Breast epithelium (tissue), 4 donors: Measurements from ENCODE around the gene GCH1. TPM values are rescaled to one million over a fixed set of nuclear protein-coding genes. Genes with fewer than 3 reads are reported as not detected.

ENCODE experiments used
- DNase-seq, 2 donors: peaks; one replicate each; pipeline ENCODE4 v3.0.0-alpha.2; 2019; ENCODE audit warnings: low spot score in 2 of 2
- H3K27ac ChIP-seq, 2 donors: fragments of 200-600 bp; sonication (generic) in 1 of 2; one replicate each; pipeline ENCODE4 v1.5.1; 2016 to 2019; ENCODE audit warnings: mild to moderate bottlenecking in 1 of 2
- H3K27me3 ChIP-seq, 2 donors: fragments of 200-600 bp; sonication (generic) in 1 of 2; one replicate each; pipeline versions ENCODE4 v1.5.1 to v1.6.0; 2017 to 2019; ENCODE audit warnings: control low read depth in 1 of 2, mild to moderate bottlenecking in 1 of 2
- H3K36me3 ChIP-seq: fragments of 200-600 bp; one replicate; pipeline ENCODE4 v1.5.1; 2019
- H3K4me1 ChIP-seq, 2 donors: fragments of 200-600 bp; sonication (generic); one replicate each; pipeline ENCODE4 v1.5.1; 2016 to 2019; ENCODE audit warnings: control low read depth in 1 of 2
- H3K4me3 ChIP-seq, 3 donors: fragments of 200-600 bp; sonication (generic); 1 replicate in 2 of 3; 2 replicates in 1 of 3; pipeline ENCODE4 v1.5.1; 2016 to 2019; ENCODE audit warnings: mild to moderate bottlenecking in 3 of 3, moderate library complexity in 2 of 3
- H3K9me3 ChIP-seq, 2 donors: fragments of 200-600 bp; sonication (generic) in 1 of 2; one replicate each; pipeline ENCODE4 v1.5.1; 2016 to 2019; ENCODE audit warnings: control low read depth in 1 of 2
- CTCF ChIP-seq, 3 donors: fragments of 450-650 bp; IDR thresholded peaks; one replicate each; pipeline ENCODE4 v1.5.1; 2016 to 2017; ENCODE audit warnings: antibody characterized with exemption in 3 of 3, mild to moderate bottlenecking in 3 of 3, moderate library complexity in 3 of 3
- POLR2A ChIP-seq: fragments of 450-650 bp; IDR thresholded peaks from one replicate; pipeline ENCODE4 v1.6.1; 2016; ENCODE audit warnings: antibody characterized with exemption, mild to moderate bottlenecking, moderate library complexity
- POLR2AphosphoS5 ChIP-seq, 3 donors: sonication (generic); formaldehyde crosslinking; IDR thresholded peaks; one replicate each; pipeline ENCODE4 v1.6.1; 2017; ENCODE audit warnings: antibody characterized with exemption in 3 of 3
- intact Hi-C: fragments of 100-400 bp; cut with DNase I; formaldehyde crosslinking; loops from one replicate; pipeline ENCODE4 v1.15.1; 2023; ENCODE audit warnings: low total_unique reads
- total RNA-seq, 3 donors: library from RNA; depleted of rRNA; stranded (reverse); fragments of >200 nt; gene quantifications; one replicate each; pipeline ENCODE4 v1.1.0, GENCODE V29; 2016

The GCH1 gene
- total RNA-seq, 3 donors from 2014 or later, result 3.4 to 20.1 (median 19.3) TPM

- Histone ChIP-seq H3K4me1 (no peaks in the 10 kb centered on the region), H3K4me3 (no peak overlapping the region), H3K36me3 (no peaks in the 10 kb centered on the region), H3K9me3 (no peaks in the 10 kb centered on the region), H3K27me3 (no peaks in the 10 kb centered on the region), H3K27ac (no peak overlapping the region)
- no peak for TF ChIP-seq POLR2A
- TF ChIP-seq CTCF (IDR thresholded peaks at IDR 0.05), result no peak
- no peak for TF ChIP-seq POLR2AphosphoS5 (IDR thresholded peaks at IDR 0.05)
- no peak for DNase-seq
- intact Hi-C loops, result no loop called here
Measured at GRCh38 chr14:54848910-54849309, 53.7 kb downstream of the GCH1 start.

GRCh38 chr14:54845641-54846040 is 57.0 kb downstream of the GCH1 start:
- Histone ChIP-seq H3K9me3 (no peaks in the 10 kb centered on the region), H3K36me3 (no peaks in the 10 kb centered on the region), H3K4me1 (no peaks in the 10 kb centered on the region), H3K27ac (no peak overlapping the region), H3K4me3 (no peak overlapping the region), H3K27me3 (no peaks in the 10 kb centered on the region)
- no peak for TF ChIP-seq POLR2A
- TF ChIP-seq POLR2AphosphoS5 (IDR thresholded peaks at IDR 0.05), result no peak
- no peak for TF ChIP-seq CTCF (IDR thresholded peaks at IDR 0.05)
- no peak for DNase-seq
- intact Hi-C loops, result no loop called here

DNA sequence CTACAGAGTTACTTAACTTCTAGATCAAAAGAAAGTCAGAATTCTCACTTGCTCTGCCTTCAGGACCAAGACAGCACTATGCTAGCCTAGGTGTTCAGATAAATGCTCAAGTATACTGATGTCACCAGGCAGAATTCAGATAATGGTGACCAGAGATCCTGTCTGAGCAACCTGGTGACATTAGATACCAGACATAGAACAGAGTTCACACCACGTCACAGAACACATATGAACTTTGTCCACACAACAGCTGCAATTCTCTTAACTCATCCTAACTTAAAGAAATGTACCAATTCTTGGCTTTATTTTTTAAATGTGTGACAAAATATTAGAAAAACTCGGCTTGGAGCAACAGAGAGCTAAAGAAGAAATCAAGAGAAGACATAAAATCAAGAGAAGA is 58.1 kb downstream of the GCH1 start:
- Histone ChIP-seq H3K27me3 (no peaks in the 10 kb centered on the region), H3K9me3 (no peaks in the 10 kb centered on the region), H3K4me1 (no peaks in the 10 kb centered on the region), H3K4me3 (no peak overlapping the region), H3K27ac (no peak overlapping the region), H3K36me3 (no peaks in the 10 kb centered on the region)
- intact Hi-C loops, result no loop called here
- TF ChIP-seq POLR2AphosphoS5 (IDR thresholded peaks at IDR 0.05) (no peak), POLR2A (no peak), CTCF (IDR thresholded peaks at IDR 0.05) (no peak)
- no peak for DNase-seq

DNA sequence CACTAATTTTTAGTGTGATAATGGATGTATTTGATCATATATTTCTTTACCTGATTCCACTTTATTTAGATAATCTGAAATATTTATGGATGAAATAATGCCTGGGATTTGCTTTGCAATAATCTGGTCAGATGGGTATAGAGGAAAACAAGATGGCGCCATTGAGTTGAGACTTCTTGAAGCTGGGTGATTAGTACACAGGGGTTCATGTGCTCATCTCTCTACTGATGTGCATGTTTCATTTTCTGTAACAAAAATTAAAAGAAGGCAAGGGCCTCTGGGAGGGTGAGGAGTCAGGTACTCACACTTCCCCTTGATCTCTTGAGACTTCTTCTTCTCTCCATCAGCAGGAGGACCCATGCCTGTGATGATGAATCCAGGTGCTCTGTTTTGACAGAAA is 61.8 kb downstream of the GCH1 start:
- H3K27ac ChIP-seq, result peak overlapping the region; percentile 81 to 89
- no peak for DNase-seq
- no peaks in the 10 kb centered on the region for H3K36me3 ChIP-seq
- H3K4me1 ChIP-seq, result no peaks in the 10 kb centered on the region
- no peak overlapping the region for H3K4me3 ChIP-seq
- no peaks in the 10 kb centered on the region for H3K9me3 ChIP-seq
- H3K27me3 ChIP-seq, result no peaks in the 10 kb centered on the region
- TF ChIP-seq CTCF (IDR thresholded peaks at IDR 0.05) (no peak), POLR2A (no peak), POLR2AphosphoS5 (IDR thresholded peaks at IDR 0.05) (no peak)
- intact Hi-C loops, result no loop called here

DNA sequence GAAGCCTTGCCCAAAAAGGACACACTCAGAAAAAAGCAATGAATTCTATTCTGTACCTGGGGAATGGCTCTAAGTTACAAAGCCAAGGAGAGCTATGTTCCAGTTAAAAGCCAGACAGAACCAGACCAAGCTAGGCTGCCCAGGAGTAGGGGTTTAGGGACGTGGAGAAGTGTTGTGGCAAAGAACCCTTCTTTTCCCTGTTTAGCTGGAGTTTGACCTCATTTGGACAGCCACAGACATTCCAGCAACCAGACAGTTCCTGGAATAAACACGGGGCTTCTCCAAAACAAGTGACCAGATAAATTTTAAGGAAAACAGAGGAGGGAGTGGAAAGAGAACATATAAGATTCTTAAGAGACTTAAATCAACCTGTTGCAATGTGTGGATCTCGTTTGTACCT is 62.3 kb downstream of the GCH1 start:
- Histone ChIP-seq H3K9me3 (no peaks in the 10 kb centered on the region), H3K27ac (peak overlapping the region; percentile 81 to 89), H3K36me3 (no peaks in the 10 kb centered on the region), H3K27me3 (no peaks in the 10 kb centered on the region), H3K4me1 (no peaks in the 10 kb centered on the region), H3K4me3 (peak overlapping the region in 1 of 3 donors; percentile 27)
- no peak for DNase-seq
- TF ChIP-seq POLR2A (no peak), CTCF (IDR thresholded peaks at IDR 0.05) (no peak), POLR2AphosphoS5 (IDR thresholded peaks at IDR 0.05) (peak in 1 of 3 donors; percentile 0)
- intact Hi-C loops, result no loop called here
